Smooth muscle cell (in vitro differentiated cells): ENCODE measurements around the gene RBMS1. TPM values are rescaled to one million over a fixed set of nuclear protein-coding genes. Genes with fewer than 3 reads are reported as not detected.

ENCODE experiments used
- DNase-seq: peaks from one replicate; lab custom pipeline; 2025; ENCODE audit not compliant: unreplicated experiment; lab: John Stamatoyannopoulos, UW
- H2AFZ ChIP-seq: fragments of 200-600 bp; sonication (generic); 2 replicates; pipeline ENCODE4 v1.6.0; 2016; ENCODE audit warnings: antibody characterized with exemption, low read depth, mild to moderate bottlenecking
- H3F3A ChIP-seq: fragments of 200-600 bp; sonication (generic); 2 replicates; pipeline ENCODE4 v1.6.0; 2017; ENCODE audit warnings: antibody characterized with exemption, low read depth
- H3K27ac ChIP-seq: fragments of 200-600 bp; sonication (generic); 2 replicates; pipeline ENCODE4 v1.5.1; 2016; ENCODE audit warnings: low read depth, mild to moderate bottlenecking
- H3K27me3 ChIP-seq: fragments of 200-600 bp; sonication (generic); 2 replicates; pipeline ENCODE4 v1.6.1; 2016; ENCODE audit warnings: low read depth, mild to moderate bottlenecking
- H3K36me3 ChIP-seq: fragments of 200-600 bp; sonication (generic); 2 replicates; pipeline ENCODE4 v1.5.1; 2016; ENCODE audit warnings: low read depth
- H3K4me1 ChIP-seq: fragments of 200-600 bp; sonication (generic); 2 replicates; pipeline ENCODE4 v1.5.1; 2016; ENCODE audit warnings: low read depth
- H3K4me2 ChIP-seq: fragments of 200-600 bp; sonication (generic); 2 replicates; pipeline ENCODE4 v1.6.0; 2016; ENCODE audit warnings: mild to moderate bottlenecking
- H3K4me3 ChIP-seq: fragments of 200-600 bp; sonication (generic); 2 replicates; pipeline ENCODE4 v1.5.1; 2016; ENCODE audit warnings: mild to moderate bottlenecking
- H3K79me2 ChIP-seq: fragments of 200-600 bp; sonication (generic); 2 replicates; pipeline ENCODE4 v1.6.0; 2016; ENCODE audit warnings: low read depth, mild to moderate bottlenecking
- H3K9ac ChIP-seq: fragments of 200-600 bp; sonication (generic); 2 replicates; pipeline ENCODE4 v1.6.0; 2016; ENCODE audit warnings: low read depth
- H3K9me3 ChIP-seq: fragments of 200-600 bp; sonication (generic); replicated peaks from 2 replicates; pipeline ENCODE4 v1.5.1; 2016; ENCODE audit warnings: low read depth
- H4K20me1 ChIP-seq: fragments of 200-600 bp; sonication (generic); 2 replicates; pipeline ENCODE4 v1.6.0; 2016; ENCODE audit warnings: low read depth
- WGBS: methylation state at CpG from one replicate; pipeline ENCODE4 v1.1.7; 2016; ENCODE audit warnings: low lambda C conversion rate; 5-methylcytosine and 5-hydroxymethylcytosine counted together
- polyA plus RNA-seq: library from polyadenylated mRNA; unstranded; fragments of >200 nt; fragmentation: Nextera tagmentation; extraction: Ambion mirVana; gene quantifications from 2 replicates; pipeline ENCODE4 v1.2.1, GENCODE V29; 2016
- total RNA-seq: library from RNA; depleted of rRNA; stranded (reverse); fragments of >200 nt; gene quantifications from 2 replicates; pipeline ENCODE4 v1.2.3, GENCODE V29; 2014
- TF ChIP-seq, protein P1 (sequence below): fragments of 200-600 bp; sonication (generic); IDR thresholded peaks from 2 replicates; pipeline ENCODE4 v1.5.1; 2017; ENCODE audit warnings: borderline replicate concordance, mild to moderate bottlenecking, antibody characterized with exemption; ENCODE audit not compliant: insufficient read depth, poor library complexity, severe bottlenecking

The RBMS1 gene
- total and polyA plus RNA-seq, 2 experiments from 2014 or later, result 103 to 160 TPM

DNA sequence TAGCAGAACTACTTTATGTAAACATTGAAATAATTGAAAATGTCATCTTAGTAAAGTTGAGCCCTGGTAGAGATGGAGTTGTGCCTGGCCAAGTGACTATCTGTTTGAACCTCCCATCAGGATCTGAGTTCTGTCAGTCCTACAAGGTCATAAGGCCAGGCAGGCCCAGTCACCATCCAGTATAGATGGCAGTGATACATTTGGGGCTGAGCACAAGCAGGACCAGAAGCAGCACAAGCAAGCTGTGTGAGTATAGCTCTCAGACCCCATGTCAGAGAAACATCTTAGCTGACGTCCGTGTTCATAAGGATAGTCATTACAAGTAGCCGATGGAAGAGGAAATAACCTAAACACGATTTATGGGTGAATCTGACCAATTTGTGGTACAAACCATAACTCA is 44.5 kb upstream of the RBMS1 start:
- Histone ChIP-seq H3K9ac (no peak overlapping the region), H3K4me1 (peaks cover 6% of the 10 kb centered on the region), H3F3A (no peaks in the 10 kb centered on the region), H3K4me2 (no peak overlapping the region), H2AFZ (peak overlapping the region; percentile 28), H4K20me1 (no peaks in the 10 kb centered on the region), H3K4me3 (no peak overlapping the region), H3K9me3 (no peaks in the 10 kb centered on the region), H3K79me2 (no peaks in the 10 kb centered on the region), H3K27me3 (no peaks in the 10 kb centered on the region), H3K27ac (no peak overlapping the region), H3K36me3 (no peaks in the 10 kb centered on the region)
- 66% methylated on average over 4 of the region's 4 CpGs for WGBS
- DNase-seq, result no peak
- TF ChIP-seq, protein P1, sequence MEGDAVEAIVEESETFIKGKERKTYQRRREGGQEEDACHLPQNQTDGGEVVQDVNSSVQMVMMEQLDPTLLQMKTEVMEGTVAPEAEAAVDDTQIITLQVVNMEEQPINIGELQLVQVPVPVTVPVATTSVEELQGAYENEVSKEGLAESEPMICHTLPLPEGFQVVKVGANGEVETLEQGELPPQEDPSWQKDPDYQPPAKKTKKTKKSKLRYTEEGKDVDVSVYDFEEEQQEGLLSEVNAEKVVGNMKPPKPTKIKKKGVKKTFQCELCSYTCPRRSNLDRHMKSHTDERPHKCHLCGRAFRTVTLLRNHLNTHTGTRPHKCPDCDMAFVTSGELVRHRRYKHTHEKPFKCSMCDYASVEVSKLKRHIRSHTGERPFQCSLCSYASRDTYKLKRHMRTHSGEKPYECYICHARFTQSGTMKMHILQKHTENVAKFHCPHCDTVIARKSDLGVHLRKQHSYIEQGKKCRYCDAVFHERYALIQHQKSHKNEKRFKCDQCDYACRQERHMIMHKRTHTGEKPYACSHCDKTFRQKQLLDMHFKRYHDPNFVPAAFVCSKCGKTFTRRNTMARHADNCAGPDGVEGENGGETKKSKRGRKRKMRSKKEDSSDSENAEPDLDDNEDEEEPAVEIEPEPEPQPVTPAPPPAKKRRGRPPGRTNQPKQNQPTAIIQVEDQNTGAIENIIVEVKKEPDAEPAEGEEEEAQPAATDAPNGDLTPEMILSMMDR, result no peak

DNA sequence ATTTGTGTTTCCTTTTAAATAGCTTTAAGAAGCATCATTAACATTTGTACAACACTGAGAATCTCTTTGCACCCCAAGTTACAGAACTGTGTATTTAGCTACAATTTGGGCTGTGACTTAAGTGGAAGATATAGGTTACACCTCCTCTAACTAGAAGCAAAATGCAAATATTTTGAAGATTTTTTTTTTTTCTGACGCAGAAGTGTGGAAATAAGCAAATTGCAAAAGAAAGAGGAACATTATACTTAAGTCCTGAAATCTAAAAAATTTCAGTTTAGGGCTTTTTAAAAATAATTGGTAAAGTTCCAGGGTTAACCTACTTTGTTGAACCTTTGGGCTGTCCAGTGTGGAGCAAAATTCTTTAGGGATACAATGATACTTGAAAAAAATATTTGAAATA is 41.4 kb upstream of the RBMS1 start:
- Histone ChIP-seq H3K4me3 (no peak overlapping the region), H3K27me3 (no peaks in the 10 kb centered on the region), H3F3A (no peaks in the 10 kb centered on the region), H4K20me1 (no peaks in the 10 kb centered on the region), H3K27ac (no peak overlapping the region), H3K4me1 (peaks cover 6% of the 10 kb centered on the region), H3K79me2 (no peaks in the 10 kb centered on the region), H3K9me3 (no peaks in the 10 kb centered on the region), H2AFZ (no peak overlapping the region), H3K36me3 (no peaks in the 10 kb centered on the region), H3K4me2 (no peak overlapping the region), H3K9ac (no peak overlapping the region)
- WGBS, result 95% methylated on average over 1 of the region's 1 CpG
- no peak for DNase-seq
- TF ChIP-seq, protein P1, result no peak

DNA sequence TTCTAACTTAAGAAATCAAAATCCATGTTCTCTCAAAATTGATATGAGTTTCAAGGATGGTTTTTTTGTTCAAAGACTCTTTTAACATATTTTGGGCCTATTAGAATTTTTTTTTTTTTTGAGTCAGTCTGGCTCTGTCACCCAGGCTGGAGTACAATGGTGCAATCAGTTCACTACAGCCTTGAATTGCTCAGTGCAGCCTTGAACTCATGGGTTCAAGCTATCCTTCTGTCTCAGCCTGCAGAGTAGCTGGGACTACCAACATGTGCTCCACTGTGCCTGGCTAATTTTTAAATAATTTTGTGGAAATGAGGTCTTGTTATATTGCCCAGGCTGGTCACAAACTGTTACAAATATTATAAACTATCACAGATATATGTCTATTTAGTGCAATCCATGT is 40.6 kb upstream of the RBMS1 start:
- H3K27ac ChIP-seq, result no peak overlapping the region

DNA sequence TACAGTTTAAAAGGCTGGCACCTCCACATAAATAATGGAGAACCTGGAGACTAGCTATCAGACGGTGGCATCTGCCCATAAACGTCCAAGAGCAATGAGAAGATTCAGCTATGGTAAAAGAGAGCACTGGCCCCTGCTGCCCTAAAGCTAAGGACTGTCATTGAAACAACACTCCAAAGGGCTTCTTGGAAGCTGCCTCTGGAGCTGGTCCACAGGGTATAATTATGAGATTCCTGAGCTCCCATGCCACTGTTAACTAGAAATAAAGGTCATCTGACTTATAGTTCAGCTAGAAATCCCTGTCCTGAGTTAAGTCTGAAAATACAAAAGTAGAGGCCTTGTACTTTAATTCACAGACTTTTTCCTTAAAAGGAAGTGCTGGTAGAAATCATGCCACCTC is 39.9 kb upstream of the RBMS1 start:
- H2AFZ ChIP-seq, result peak overlapping the region; percentile 75
- TF ChIP-seq, protein P1, result no peak

More for the DNA sequence above, 40.6 kb upstream of the RBMS1 start:
- H3K36me3 ChIP-seq, result no peaks in the 10 kb centered on the region
- no peak overlapping the region for H3K9ac ChIP-seq
- peaks cover 6% of the 10 kb centered on the region for H3K4me1 ChIP-seq
- no peak overlapping the region for H3K4me2 ChIP-seq
- H2AFZ ChIP-seq, result peak overlapping the region; percentile 75
- TF ChIP-seq, protein P1, result no peak
- no peaks in the 10 kb centered on the region for H4K20me1 ChIP-seq
- no peaks in the 10 kb centered on the region for H3F3A ChIP-seq
- H3K4me3 ChIP-seq, result no peak overlapping the region
- no peaks in the 10 kb centered on the region for H3K79me2 ChIP-seq
- no peaks in the 10 kb centered on the region for H3K9me3 ChIP-seq
- no peaks in the 10 kb centered on the region for H3K27me3 ChIP-seq
- no peak for DNase-seq

More for the DNA sequence above, 39.9 kb upstream of the RBMS1 start:
- H3K9me3 ChIP-seq, result no peaks in the 10 kb centered on the region
- 22% methylated on average over 2 of the region's 2 CpGs for WGBS
- no peak overlapping the region for H3K9ac ChIP-seq
- peak overlapping the region; percentile 52 for H3K4me2 ChIP-seq
- peak overlapping the region; percentile 9 for H3K27ac ChIP-seq
- no peaks in the 10 kb centered on the region for H3K27me3 ChIP-seq
- H3F3A ChIP-seq, result no peaks in the 10 kb centered on the region
- H3K4me3 ChIP-seq, result no peak overlapping the region
- no peaks in the 10 kb centered on the region for H3K36me3 ChIP-seq
- H3K79me2 ChIP-seq, result no peaks in the 10 kb centered on the region
- H4K20me1 ChIP-seq, result no peaks in the 10 kb centered on the region
- no peak for DNase-seq
- peaks cover 6% of the 10 kb centered on the region for H3K4me1 ChIP-seq
